ENCODE data around the gene TAT. TPM values are rescaled to one million over a fixed set of nuclear protein-coding genes. Genes with fewer than 3 reads are reported as not detected.
A peak's percentile ranks its signal among the peaks of the same experiment; 100 is the strongest.
"Not testable (repeated sequence)": the region's sequence is repeated elsewhere in the genome, so short reads cannot be mapped to it uniquely, and the experiment has no call there.

TAT gene
- total RNA-seq, 4 donors from 2014 or later, result 2.4 to 5.8 (median 3.1) TPM; not detected in 1

DNA sequence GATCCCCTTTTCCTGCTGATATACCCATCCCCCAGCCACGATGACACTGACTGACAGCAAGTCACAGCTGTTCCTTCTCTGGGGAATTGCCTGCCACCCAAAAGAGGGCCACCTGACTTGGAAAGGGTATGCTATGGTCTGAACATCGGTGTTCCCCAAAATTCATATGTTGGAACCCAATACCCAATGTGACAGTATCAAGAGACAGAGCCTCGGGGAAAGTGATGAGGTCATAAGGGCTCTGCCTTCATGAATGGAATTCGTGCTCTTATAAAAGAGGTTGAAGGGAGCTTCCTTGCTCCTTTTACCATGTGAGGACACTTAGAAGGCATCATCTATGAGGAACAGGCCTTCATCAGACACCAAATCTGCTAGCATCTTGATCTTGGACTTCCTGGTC, 41.5 kb upstream of the TAT start:
- Histone ChIP-seq H3K27me3 (no peaks in the 10 kb centered on the region), H3K27ac (no peak overlapping the region), H3K36me3 (no peaks in the 10 kb centered on the region), H3K4me3 (no peak overlapping the region), H3K4me1 (no peaks in the 10 kb centered on the region), H3K9me3 (no peaks in the 10 kb centered on the region)
- TF ChIP-seq POLR2A (IDR thresholded peaks at IDR 0.05), result no peak
- TF ChIP-seq, protein P1, sequence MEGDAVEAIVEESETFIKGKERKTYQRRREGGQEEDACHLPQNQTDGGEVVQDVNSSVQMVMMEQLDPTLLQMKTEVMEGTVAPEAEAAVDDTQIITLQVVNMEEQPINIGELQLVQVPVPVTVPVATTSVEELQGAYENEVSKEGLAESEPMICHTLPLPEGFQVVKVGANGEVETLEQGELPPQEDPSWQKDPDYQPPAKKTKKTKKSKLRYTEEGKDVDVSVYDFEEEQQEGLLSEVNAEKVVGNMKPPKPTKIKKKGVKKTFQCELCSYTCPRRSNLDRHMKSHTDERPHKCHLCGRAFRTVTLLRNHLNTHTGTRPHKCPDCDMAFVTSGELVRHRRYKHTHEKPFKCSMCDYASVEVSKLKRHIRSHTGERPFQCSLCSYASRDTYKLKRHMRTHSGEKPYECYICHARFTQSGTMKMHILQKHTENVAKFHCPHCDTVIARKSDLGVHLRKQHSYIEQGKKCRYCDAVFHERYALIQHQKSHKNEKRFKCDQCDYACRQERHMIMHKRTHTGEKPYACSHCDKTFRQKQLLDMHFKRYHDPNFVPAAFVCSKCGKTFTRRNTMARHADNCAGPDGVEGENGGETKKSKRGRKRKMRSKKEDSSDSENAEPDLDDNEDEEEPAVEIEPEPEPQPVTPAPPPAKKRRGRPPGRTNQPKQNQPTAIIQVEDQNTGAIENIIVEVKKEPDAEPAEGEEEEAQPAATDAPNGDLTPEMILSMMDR (IDR thresholded peaks at IDR 0.05), result no peak
- DNase-seq, result no peak

DNA sequence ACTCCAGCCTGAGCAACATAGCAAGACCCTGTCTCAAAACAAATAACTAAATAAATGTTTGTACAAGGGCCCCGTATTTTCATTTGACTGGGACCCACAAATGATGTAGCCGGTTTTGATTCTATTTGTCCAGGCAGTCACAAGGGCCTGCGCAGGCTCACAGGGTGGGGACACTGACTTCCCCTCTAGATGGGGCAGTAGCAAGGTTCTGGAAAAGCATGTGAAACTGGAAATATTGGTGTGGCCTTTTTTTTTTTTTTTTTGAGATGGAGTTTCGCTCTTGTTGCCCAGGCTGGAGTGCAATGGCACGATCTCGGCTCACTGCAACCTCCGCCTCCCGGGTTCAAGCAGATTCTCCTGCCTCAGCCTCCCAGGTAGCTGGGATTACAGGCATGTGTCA, 38.1 kb upstream of the TAT start:
- H3K27me3 ChIP-seq, H3K4me1 ChIP-seq, H3K27ac ChIP-seq, DNase-seq, H3K4me3 ChIP-seq, H3K36me3 ChIP-seq, H3K9me3 ChIP-seq: not testable (repeated sequence)

DNA sequence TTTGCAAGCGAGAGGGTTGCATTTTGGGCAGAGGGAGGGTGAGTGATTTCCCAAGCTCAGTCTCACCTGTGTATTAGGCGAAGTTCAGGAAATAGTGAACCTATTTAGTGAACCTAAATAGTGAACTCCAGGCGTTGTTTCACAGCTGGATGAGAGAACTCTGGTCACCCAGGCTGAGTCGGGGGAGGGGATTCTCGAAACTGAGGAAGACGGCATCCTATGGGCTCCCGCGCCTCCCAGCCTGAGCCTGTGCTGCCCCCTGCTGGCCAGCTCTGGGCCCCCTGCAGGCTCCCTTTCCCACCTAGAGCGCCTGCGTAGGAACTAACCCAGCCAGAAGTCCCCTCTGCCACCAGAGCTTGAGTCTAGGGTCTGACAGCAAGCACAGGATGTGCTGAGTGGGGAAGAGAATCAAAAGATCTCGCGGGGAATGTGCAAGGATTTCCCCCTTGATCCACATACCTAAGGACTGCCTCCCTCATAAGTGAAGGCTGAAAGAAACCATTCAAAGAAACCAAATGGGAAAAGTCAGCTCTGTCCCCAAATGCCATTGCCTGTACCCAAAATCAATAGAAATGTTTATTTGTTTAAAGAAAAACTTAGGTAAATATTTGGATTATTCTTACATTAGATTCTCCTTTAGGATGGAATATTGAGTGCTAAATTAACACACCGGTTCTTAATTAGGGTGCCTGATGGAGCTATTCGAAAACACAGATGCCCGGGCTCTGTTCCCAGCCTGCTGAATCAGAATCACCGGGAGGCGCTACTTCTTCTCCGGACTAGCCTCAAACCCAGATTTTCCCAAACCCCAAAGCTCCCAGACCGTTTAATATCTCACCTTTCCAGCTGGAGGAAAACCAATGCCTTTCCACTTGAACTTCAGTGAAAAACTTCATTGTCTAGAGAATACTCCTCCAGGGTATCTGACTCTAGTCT, 34.3 kb upstream of the TAT start:
- H3K9me3 ChIP-seq, result no peaks in the 10 kb centered on the region
- no peak for TF ChIP-seq POLR2A (IDR thresholded peaks at IDR 0.05)
- TF ChIP-seq, protein P1 (IDR thresholded peaks at IDR 0.05), result peak; percentile 59 to 93 (median 87)
- H3K27ac ChIP-seq, result no peak overlapping the region
- no peaks in the 10 kb centered on the region for H3K36me3 ChIP-seq
- no peaks in the 10 kb centered on the region for H3K4me1 ChIP-seq
- no peak overlapping the region for H3K4me3 ChIP-seq
- peak; percentile 77 to 91 (median 81) for DNase-seq
- no peaks in the 10 kb centered on the region for H3K27me3 ChIP-seq

DNA sequence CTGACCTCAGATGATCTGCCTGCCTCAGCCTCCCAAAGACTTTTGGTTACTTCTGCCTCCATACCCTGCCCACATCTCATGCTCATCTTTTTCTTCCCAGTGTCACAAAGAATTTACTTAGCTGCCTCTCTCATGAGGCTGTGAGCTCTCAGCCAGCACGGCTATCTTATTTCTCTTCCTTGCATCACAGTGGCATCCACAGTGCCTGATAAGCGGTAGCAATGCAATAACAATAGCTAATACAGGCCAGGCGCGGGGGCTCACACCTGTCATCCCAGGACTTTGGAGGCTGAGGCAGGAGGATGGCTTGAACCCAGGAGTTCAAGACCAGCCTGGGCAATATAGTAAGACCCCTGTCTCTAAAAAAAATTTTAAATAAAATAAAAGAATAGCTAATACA, 33.6 kb upstream of the TAT start:
- no peaks in the 10 kb centered on the region for H3K9me3 ChIP-seq
- TF ChIP-seq, protein P1 (IDR thresholded peaks at IDR 0.05), result no peak
- no peak for TF ChIP-seq POLR2A (IDR thresholded peaks at IDR 0.05)
- no peaks in the 10 kb centered on the region for H3K27me3 ChIP-seq
- no peak overlapping the region for H3K4me3 ChIP-seq
- H3K36me3 ChIP-seq, result no peaks in the 10 kb centered on the region
- H3K27ac ChIP-seq, result no peak overlapping the region
- H3K4me1 ChIP-seq, result no peaks in the 10 kb centered on the region
- DNase-seq, result no peak

DNA sequence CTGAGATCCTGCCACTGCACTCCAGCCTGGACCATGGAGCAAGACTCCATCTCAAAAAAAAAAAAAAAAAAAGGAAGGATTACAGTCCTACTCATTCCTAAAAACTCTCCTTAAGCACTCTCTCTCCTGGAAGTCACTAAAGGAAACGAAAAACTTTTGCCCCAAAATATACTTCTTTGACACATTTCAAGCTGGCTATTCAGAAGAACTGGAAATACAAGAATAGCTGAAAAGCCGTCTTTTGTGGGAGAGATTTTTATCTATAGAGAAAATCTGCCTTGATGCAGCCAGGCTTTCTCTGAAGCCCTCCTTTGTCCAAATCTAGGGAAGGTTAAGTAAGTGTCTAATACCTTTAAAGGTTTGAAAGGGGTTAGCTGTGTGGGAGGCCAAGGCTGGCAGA, 32.2 kb upstream of the TAT start:
- DNase-seq, result no peak
- Histone ChIP-seq H3K4me1 (no peaks in the 10 kb centered on the region), H3K27ac (no peak overlapping the region), H3K9me3 (no peaks in the 10 kb centered on the region), H3K36me3 (no peaks in the 10 kb centered on the region), H3K4me3 (no peak overlapping the region), H3K27me3 (no peaks in the 10 kb centered on the region)
- TF ChIP-seq POLR2A (IDR thresholded peaks at IDR 0.05), result no peak
- TF ChIP-seq, protein P1 (IDR thresholded peaks at IDR 0.05), result no peak

DNA sequence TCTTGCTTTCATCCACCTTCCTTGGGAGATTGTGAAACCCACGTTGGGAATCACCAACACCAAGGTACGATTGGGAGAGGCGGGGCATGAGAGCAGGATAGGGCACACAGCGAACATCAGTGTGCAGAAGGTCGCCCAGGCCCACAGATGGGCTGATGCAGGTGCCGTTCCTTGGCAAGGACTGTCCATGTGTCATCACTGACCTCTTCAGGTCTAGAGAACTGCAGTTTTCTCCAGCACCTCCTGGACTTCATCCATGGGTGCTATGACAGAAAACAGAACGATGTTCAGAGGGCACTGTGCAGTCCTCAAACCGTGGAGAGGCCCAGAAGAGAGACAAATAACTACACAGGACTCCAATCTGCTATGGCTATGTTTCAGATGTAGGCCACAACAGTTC, 23.9 kb upstream of the TAT start:
- H3K4me3 ChIP-seq, result no peak overlapping the region
- DNase-seq, result no peak
- TF ChIP-seq POLR2A (IDR thresholded peaks at IDR 0.05), result no peak
- TF ChIP-seq, protein P1 (IDR thresholded peaks at IDR 0.05), result no peak
- H3K27me3 ChIP-seq, result no peaks in the 10 kb centered on the region
- no peak overlapping the region for H3K27ac ChIP-seq
- no peaks in the 10 kb centered on the region for H3K36me3 ChIP-seq
- H3K9me3 ChIP-seq, result no peaks in the 10 kb centered on the region
- H3K4me1 ChIP-seq, result no peaks in the 10 kb centered on the region

DNA sequence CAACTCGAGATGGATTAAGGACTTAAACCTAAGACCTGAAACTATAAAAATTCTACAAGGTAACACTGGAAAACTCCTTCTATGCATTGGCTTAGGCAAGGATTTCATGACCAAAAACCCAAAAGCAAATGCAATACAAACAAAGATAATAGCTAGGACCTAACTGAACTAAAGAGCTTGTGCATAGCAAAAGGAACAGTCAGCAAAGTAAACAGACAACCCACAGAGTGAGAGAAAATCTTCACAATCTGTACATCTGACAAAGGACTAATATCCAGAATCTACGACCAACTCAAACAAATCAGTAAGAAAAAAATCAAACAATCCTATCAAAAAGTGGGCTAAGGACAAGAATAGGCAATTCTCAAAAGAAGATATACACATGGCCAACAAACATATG, 21.5 kb upstream of the TAT start:
- DNase-seq, H3K36me3 ChIP-seq, H3K27ac ChIP-seq, H3K4me1 ChIP-seq, H3K4me3 ChIP-seq, H3K27me3 ChIP-seq, H3K9me3 ChIP-seq: not testable (repeated sequence)

DNA sequence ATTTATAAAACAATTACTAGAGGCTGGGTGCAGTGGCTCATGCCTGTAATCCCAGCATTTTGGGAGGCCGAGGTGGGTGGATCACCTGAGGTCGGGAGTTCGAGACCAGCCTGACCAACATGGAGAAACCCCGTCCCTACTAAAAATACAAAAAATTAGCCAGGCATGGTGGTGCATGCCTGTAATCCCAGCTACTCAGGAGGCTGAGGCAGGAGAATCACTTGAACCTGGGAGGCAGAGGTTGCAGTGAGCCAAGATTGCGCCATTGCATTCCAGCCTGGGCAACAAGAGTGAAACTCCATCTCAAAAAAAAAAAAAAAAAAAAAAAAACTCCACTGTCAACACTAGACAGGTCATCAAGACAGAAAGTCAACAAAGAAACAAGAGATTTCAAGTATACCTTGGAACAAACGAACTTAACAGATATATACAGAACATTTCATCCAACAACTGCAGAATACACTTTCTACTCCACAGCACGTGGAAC, 18.5 kb upstream of the TAT start:
- not testable (repeated sequence) for H3K27ac ChIP-seq, H3K4me1 ChIP-seq, H3K9me3 ChIP-seq, H3K4me3 ChIP-seq, H3K27me3 ChIP-seq, H3K36me3 ChIP-seq, DNase-seq
